DMS153 treated with DMSO at 0.1 percent for 48 hours (cell line): ENCODE data around the gene FER.
"Not testable (repeated sequence)": the region's sequence is repeated elsewhere in the genome, so short reads cannot be mapped to it uniquely, and the experiment has no call there.

Source experiments
- DNase-seq: peaks from one replicate; lab custom pipeline; 2025; ENCODE audit not compliant: unreplicated experiment; lab: John Stamatoyannopoulos, UW

Gene FER

DNA sequence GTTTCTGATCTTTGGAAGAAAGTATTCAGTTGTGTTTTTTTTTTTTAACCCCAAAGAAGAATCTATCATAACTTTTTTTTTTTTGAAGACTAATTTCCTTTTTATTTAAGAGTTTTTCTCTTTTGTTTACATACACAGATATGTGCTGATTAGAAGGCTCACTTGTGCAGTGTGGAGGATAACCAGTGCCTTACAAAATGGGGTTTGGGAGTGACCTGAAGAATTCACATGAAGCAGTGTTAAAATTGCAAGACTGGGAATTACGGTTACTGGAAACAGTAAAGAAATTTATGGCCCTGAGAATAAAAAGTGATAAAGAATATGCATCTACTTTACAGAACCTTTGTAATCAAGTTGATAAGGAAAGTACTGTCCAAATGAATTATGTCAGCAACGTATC is 50.3 kb downstream of the FER start:
- DNase-seq: no peak

GRCh38 chr5:108798513-108799265 is 51.0 kb downstream of the FER start:
- DNase-seq: no peak

- no peak for DNase-seq
Measured at GRCh38 chr5:108801301-108801700, 53.6 kb downstream of the FER start.

DNA sequence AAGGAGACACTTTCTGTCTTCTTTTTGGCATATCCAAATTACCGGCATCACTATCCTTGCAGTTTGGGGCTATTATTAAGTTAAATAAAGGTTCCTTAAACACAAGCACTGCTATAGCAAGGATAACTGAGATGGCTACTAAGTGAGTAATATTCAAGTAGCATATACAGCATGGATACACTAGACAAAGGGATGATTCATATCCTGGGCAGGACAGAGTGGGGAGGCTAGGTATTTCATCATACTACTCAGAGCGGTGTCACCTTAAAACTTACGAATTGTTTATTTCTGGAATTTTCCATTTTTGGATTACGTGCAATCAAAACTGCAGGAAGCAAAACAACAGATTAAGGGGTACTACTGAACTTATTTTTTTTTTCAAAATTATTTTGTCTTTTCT is 54.1 kb downstream of the FER start:
- DNase-seq: no peak

DNA sequence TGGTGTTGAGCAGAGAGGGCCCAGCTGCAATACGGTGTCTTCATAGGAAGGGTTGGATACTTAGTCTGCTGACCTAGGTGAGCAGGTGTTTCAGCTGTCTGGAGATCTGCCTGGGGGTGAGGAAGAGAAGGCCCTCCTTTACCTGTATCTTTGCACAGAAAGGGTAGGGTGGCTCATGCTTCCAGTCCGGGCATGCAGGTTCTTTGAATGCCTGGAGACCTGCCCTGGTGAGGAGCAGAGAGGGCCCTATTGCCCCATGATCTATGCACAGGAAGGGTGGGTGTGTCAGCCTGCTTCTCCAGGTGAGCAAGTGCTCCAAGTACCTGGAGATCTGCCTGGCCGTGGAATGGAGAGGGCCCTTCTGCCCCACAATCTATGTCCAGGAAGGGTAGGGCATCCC is 63.0 kb downstream of the FER start:
- DNase-seq: no peak

GRCh38 chr5:108813673-108814072 is 66.0 kb downstream of the FER start:
- no peak for DNase-seq

DNA sequence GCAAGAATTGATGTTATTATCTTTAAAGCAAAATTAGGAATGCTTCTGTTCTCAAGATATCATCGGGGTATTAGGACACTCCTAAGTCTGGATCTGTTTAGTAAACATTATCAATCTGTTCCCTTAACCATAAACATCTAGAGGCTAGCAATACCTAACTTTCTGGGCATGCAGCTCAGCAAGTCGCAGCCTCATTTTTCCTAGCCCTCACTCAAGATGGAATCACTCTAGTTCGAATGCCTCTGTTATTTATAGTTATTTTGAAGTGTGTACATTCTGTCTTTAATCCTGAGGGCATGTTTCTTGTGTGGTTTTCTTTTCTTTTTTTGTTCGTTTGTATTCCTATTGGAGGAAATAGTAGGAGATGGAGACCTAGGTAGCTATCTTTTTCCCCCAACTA is 66.9 kb downstream of the FER start:
- no peak for DNase-seq

- DNase-seq: no peak
Measured at GRCh38 chr5:108818613-108819272, 71.0 kb downstream of the FER start.

GRCh38 chr5:108820983-108821382 is 73.3 kb downstream of the FER start:
- no peak for DNase-seq

DNA sequence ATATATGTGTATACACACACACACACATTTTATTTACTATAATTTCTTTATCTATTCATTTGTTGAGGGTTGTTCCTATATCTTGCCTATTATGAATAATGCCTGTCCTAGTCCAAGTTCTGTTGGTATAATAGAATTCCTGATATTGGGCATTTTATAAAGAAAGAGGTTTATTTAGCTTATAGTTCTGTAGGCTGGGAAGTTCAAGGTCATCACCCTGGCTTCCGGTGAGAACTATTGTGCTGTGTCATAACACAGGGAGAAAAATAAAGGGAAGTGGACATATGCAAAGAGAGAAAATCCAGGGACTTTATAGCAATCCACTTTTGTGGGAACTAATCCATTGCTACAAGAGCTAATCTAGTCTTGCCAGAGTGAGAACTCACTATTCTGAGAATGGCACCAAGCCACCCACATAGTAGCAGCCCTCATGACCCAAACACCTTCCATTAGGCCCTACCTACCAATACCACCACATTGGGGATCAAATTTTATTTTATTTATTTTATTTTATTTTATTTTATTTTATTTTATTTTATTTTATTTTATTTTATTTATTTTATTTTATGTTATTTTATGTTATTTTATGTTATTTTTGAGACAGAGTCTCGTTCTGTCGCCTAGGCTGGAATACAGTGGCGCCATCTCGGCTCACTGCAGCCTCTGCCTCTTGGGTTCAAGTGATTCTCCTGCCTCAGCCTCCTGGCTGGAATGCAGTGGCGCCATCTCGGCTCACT is 74.7 kb downstream of the FER start:
- DNase-seq: no peak

DNA sequence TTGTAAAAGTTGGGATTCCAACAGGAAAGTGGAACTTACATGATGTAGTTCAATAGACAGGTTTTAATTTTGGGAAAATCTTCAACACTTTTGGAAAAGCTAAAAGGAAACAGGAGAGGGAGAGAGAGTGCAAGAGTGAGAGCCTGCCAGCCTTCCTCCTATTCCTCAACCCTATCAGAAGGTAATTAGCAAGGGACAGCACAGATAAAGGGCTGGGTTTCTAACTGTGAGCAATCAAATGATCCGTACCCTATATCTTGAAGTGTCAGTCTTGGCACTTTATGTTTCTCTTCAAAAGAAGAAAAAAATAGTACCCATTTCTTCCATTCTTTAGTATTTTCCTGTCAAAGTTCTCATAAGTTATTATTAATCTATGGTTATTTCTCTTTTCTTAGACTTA is 79.4 kb downstream of the FER start:
- no peak for DNase-seq

DNA sequence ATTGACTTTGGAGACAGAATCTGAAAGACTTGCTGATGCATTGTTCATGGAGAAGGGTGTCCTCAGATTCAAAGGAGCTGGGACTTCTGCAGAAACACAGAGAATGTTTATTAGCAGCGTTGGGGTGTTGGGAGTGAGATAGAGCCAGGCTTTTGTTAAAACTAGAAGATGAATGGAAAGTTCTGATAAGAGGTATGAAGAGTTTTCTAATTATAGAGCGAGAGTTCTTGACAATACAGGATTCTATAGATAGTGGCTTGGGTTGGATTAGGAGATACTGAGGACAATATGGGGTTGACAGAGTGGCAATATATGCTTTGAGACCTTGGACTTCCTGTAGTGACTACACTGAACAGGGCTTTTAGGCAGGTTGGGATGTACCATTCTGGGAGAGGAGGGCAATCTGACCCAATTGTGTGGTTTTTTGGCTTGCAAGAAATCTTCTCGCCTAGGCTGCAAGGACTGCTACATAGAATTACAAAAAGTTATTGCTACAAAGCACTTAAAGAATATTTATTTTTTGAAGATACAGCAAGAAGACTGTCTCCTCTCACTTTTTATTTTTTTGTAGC is 83.1 kb downstream of the FER start:
- no peak for DNase-seq

DNA sequence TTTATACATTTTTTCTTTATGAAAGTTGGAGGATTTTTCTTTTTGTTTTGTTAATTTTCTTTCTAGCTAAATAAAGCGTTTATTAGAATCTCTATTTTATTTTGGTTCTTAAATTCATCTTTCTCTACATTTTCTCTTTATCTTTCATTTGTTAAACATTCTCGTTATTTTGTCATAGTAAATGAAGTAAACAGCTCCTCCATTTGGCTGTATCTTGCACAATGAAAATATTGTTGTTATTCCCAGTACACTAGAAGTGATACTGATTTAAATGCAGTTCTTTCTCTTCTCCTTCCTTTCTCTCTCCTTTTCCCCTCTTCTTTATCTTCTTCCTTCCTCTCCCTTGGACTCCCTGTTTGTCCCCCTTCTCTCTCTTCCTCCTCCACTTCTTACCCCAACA is 88.8 kb downstream of the FER start:
- DNase-seq: no peak

DNA sequence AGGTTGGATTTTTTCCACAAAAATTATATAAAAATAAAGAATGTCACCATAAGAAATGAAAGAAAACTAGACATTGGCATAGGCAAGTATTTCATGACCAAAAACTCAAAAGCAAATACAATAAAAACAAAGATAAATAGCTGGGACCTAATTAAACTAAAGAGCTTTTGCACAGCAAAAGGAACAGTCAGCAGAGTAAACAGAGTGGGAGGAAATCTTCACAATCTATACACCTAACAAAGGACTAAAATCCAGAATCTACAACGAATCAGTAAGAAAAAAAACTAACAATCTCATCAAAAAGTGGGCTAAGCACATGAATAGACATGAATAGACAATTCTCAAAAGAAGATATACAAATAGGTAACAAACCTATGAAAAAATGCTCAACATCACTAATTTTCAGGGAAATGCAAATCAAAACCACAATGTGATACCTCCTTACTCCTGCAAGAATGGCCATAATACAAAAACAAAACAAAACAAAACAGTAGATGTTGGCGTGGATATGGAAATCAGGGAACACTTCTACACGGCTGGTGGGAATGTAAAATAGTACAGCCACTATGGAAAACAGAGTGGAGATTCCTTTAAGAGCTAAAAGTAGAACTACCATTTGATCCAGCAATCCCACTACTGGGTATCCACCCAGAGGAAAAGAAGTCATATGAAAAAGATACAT is 94.7 kb downstream of the FER start:
- not testable (repeated sequence) for DNase-seq

DNA sequence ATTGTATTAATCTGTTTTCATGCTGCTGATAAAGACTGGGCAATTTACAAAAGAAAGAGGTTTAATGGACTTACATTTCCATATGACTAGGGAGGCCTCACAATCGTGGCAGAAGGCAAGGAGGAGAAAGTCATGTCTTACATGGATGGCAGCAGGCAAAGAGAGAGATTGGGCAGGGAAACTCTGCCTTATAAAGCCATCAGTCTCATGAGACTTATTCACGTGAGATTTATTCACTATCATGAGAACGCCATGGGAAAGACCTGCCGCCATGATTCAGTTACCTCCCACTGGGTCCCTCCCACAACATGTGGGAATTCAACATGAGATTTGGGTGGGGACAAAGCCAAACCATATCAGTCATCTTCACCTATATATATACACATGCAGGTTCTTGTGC is 103.4 kb downstream of the FER start:
- DNase-seq: not testable (repeated sequence)

- no peak for DNase-seq
Measured at GRCh38 chr5:108857905-108858304, 110.2 kb downstream of the FER start.

DNA sequence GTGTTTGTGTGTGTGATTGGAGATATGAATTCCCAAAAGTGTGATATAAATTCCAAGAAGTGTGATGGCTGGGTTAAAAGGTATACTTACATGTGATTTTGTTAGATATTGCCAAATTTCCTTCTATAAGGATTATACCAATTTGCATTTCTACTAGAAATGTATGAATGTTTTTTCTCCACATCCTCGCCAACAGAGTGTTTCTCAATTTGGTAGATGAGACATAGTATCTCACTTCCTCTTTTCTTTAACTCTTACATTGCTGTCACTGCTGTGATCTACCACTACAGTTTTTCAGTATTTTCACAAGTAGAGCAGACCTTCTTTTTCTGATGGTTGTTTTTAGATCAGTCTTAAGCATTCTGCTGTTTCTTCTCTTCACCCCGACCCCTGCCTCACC is 111.3 kb downstream of the FER start:
- DNase-seq: no peak

DNA sequence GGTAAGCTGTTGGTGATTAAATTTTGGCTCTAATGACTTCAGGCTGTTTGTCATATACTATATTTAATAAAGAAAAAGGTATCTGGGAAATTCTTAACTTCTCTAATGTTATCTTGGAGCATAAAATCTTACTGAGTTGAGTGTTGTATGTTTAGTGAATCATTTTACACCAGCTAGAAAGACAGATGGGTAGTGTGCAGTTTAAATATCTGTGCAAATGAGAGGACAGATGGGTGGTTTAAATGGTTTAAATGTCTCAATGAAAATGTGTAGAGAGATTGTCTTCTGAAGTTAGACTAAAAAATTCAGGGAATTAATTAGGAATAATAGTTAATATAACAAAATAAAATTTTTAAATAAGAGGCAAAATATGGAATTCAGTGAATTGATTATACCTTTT is 114.5 kb downstream of the FER start:
- DNase-seq: no peak

GRCh38 chr5:108866097-108866496 is 118.4 kb downstream of the FER start:
- not testable (repeated sequence) for DNase-seq

DNA sequence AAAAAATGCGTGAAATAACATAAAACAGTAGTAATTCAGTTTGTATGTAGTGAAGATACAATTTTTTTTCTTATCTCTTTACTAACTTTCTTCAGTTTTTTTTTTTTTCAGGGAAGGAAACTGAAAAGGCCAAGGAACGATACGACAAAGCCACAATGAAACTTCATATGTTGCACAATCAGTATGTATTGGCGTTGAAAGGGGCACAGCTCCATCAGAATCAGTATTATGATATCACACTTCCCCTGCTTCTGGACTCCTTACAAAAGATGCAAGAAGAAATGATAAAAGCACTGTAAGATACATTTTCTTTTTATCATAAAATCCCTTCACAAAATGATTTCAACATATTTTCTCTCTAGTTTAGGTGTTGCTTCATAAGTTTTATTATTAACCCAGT is 120.0 kb downstream of the FER start:
- DNase-seq: no peak

DNA sequence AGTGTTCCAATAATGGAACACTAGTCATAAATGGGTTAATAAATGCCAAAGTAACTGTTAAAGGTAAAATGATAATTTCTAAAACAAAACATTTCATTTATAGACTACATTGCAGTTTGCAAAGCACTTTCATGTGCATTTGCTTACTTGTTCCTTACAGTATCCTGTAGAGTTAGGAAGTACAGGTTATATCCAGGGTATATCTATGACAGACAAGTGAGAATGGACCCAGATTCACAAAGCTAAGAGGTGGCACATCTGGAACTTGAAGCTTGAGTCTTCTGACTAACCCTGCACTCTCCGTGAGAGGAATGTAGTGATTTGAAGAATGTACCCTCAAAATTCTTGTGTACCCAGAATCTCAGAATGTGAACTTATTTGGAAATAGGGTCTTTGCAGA is 121.4 kb downstream of the FER start:
- no peak for DNase-seq
